ENCODE measurements around the gene NDUFA1. TPM values are rescaled to one million over a fixed set of nuclear protein-coding genes. Genes with fewer than 3 reads are reported as not detected.

The NDUFA1 gene
- total and polyA plus RNA-seq, 2 of the 13 experiments (the other 11 are each of a cell fraction or from before 2014, with no cell fraction given) = 150 to 167 TPM

- no peak for TF ChIP-seq DZIP1 (CRISPR knock-in tag; IDR thresholded peaks at IDR 0.05)
- TF ChIP-seq ARID5B (CRISPR knock-in tag; IDR thresholded peaks at IDR 0.05) = peak; percentile 54
- TF ChIP-seq ZNF704 (CRISPR knock-in tag; IDR thresholded peaks at IDR 0.05; ENCODE audit: borderline replicate concordance) = no peak
- no peak for TF ChIP-seq HDAC6 (IDR thresholded peaks at IDR 0.05; ENCODE audit: low read depth, low read length)
- no peak for TF ChIP-seq CENPX (CRISPR knock-in tag; IDR thresholded peaks at IDR 0.05)
- peak; percentile 49 for TF ChIP-seq CREM (IDR thresholded peaks at IDR 0.05)
- no peak for TF ChIP-seq CREM (CRISPR knock-in tag; IDR thresholded peaks at IDR 0.05)
- TF ChIP-seq TBX2 (CRISPR knock-in tag; IDR thresholded peaks at IDR 0.05; ENCODE audit: borderline replicate concordance) = no peak
- TF ChIP-seq, protein P1, sequence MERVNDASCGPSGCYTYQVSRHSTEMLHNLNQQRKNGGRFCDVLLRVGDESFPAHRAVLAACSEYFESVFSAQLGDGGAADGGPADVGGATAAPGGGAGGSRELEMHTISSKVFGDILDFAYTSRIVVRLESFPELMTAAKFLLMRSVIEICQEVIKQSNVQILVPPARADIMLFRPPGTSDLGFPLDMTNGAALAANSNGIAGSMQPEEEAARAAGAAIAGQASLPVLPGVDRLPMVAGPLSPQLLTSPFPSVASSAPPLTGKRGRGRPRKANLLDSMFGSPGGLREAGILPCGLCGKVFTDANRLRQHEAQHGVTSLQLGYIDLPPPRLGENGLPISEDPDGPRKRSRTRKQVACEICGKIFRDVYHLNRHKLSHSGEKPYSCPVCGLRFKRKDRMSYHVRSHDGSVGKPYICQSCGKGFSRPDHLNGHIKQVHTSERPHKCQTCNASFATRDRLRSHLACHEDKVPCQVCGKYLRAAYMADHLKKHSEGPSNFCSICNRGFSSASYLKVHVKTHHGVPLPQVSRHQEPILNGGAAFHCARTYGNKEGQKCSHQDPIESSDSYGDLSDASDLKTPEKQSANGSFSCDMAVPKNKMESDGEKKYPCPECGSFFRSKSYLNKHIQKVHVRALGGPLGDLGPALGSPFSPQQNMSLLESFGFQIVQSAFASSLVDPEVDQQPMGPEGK (CRISPR knock-in tag; IDR thresholded peaks at IDR 0.05) = no peak
- no peak for TF ChIP-seq ZNF33B (CRISPR knock-in tag; IDR thresholded peaks at IDR 0.05)
- 0 out of 2 replicates have a peak, but pooled peaks have one; percentile 4 for TF ChIP-seq FOXK2 (IDR thresholded peaks at IDR 0.05)
- TF ChIP-seq PRPF4 (IDR thresholded peaks at IDR 0.05; ENCODE audit: low read depth, low read length, poor library complexity, severe bottlenecking) = no peak
- TF ChIP-seq SAP130 (CRISPR knock-in tag; IDR thresholded peaks at IDR 0.05; ENCODE audit: low read depth) = 0 out of 2 replicates have a peak, but pooled peaks have one; percentile 16
- TF ChIP-seq CREB1 (IDR thresholded peaks at IDR 0.05) = peak; percentile 29; the same call in 1 of the 2 replicates
- peak; percentile 45 for TF ChIP-seq CREB1 (CRISPR knock-in tag; IDR thresholded peaks at IDR 0.05)
- no peak for TF ChIP-seq ZBTB14 (CRISPR knock-in tag; IDR thresholded peaks at IDR 0.05)
- TF ChIP-seq MTF2 (CRISPR knock-in tag; IDR thresholded peaks at IDR 0.05; ENCODE audit: borderline replicate concordance) = no peak
Measured at GRCh38 chrX:119826399-119826959, 45.2 kb upstream of the NDUFA1 start (continued).

Data from HepG2 (cell line).